NCI-H1417 treated with DMSO at 0.1 percent for 48 hours (cell line): Measurements from ENCODE around the gene PAPOLA.
A peak's percentile ranks its signal among the peaks of the same experiment; 100 is the strongest.
"Not testable (repeated sequence)": the region's sequence is repeated elsewhere in the genome, so short reads cannot be mapped to it uniquely, and the experiment has no call there.

Experiments used
- DNase-seq: peaks from one replicate; lab custom pipeline; 2025; lab: John Stamatoyannopoulos, UW

Gene PAPOLA

GRCh38 chr14:96502621-96503305, 581 bp downstream of the PAPOLA start:
- no peak for DNase-seq

DNA sequence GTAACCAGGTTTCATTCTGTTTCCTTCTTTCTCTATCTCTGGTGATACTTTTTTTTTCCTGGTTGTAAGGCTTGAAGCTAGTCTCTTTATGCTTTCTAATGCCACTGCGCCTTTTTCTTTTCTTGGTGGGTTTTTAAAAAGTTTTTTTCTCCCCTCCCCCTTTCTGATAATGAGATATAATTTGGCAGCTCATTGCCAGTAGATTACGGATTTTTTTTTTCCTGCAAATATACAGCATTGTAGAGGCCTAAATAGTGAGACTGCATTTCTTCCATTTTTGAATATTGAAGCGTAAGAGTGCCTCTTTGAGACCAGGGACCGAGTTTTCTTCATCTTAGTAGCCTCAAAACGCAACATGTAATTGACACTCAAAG, 1.1 kb downstream of the PAPOLA start:
- DNase-seq, result no peak

DNA sequence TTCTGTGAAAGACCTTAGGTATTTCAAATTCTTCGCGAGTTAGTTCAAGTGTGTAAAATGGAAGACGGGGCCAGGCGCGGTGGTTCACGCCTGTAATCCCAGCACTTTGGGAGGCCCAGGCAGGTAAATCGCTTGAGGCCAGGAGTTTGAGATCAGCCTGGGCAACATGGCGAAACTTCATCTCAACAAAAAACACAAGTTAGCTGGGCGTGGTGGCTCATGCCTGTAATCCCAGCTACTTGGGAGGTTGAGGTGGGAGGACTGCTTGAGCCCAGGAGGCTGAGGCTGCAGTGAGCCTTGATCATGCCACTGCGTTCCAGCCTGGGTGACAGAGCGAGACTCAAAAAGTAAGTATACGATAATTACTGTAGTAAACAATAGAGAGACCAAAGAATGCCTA, 2.2 kb downstream of the PAPOLA start:
- not testable (repeated sequence) for DNase-seq

DNA sequence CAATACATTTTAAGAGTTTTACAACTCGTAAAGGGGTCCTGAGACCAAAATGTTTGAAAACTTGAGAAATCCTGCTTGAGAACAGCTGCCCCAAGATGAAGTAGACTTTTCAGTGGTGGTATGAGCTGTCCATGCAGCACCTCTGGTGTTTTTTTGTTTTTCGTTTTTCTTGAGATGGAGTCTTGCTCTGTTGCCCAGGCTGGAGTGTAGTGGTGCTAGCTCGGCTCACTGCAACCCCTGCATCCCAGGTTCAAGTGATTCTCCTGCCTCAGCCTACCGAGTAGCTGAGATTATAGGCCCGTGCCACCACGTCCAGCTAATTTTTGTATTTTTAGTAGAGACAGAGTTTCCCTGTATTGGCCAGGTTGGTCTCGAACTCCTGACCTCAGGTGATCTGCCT, 5.5 kb downstream of the PAPOLA start:
- no peak for DNase-seq

DNA sequence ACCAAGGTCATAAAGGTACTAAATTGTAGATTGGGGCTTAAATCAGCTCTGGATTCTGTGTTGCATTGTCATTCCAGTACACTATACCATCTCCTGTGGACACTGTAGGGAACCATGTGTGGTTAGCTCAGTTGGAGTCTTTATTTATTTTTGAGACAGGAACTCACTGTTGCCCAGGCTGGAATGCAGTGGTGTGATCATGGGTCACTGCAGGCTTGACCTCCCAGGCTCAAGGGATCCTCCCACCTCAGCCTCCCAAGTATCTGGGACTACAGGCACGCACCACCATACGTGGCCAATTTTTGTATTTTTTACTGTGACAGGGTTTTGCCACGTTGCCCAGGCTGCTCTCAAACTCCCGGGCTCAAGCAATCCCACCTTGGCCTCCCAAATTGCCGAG, 6.7 kb downstream of the PAPOLA start:
- DNase-seq, result no peak

DNA sequence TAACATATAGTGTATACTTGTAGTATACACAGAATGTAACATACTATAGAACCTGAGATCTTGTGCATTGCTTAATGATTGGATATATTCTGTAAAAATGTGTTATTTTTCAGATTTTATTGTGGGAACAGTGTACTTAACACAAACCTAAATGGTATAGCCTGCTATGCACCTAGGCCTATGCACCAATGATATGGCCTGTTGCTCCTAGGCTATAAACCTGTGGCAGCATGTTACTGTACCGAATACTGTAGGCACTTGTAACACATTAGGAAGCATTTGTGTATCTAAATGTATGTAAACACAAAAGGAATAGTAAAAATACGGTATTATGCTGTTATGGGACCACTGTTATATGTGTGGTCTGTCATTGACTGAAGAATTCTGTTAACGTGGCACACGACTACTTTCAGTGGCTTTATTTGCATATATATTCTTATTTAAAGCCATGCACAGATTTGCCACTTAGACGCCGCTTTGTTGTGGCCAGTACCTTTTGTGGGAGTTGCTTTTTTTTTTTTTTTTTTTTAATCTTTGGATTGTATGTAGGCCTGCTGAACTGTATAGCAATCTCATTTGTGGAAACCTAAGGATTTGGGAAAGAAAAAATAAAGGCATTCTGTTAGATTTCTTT, 7.4 kb downstream of the PAPOLA start:
- DNase-seq, result no peak

- no peak for DNase-seq
Observed at GRCh38 chr14:96511146-96511545, 9.0 kb downstream of the PAPOLA start.

DNA sequence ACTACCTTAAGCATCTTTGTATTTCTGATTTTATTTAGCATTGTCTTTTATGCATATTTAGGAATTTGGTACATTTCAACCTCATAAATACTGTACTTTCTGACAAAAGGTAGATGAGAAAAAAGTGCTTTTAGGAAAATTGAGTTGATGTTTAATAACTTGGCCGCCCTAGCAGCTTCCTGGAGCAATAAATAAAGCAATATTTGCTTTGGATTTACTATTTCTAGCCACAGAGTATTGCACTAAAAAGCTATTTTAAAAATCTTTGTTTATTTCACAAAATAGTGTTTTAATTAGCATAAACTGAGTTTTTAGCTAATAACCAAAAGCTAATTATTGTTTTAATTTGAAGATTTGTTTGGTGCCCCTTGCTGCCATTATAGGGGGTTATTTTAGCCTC, 9.5 kb downstream of the PAPOLA start:
- no peak for DNase-seq

DNA sequence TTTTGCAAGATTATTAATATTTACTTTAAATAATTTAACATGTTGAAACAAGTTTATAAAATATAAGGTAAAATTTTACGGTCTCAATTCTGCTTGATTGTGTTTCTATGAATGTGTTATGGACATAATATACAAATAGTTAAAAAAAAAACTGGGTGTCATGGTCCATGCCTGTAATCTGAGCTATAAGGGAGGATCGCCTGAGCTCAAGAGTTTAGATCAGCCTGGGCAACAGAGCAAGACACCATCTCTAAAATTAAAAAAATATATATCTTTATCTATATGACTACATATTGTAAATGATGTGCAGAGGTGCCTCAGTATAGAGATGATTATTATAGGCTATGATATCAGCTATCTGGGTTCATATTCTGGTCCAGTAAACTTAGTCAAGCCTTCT, 9.9 kb downstream of the PAPOLA start:
- no peak for DNase-seq

GRCh38 chr14:96512602-96513397, 10.6 kb downstream of the PAPOLA start:
- no peak for DNase-seq

GRCh38 chr14:96514694-96515093, 12.5 kb downstream of the PAPOLA start:
- DNase-seq, result no peak

DNA sequence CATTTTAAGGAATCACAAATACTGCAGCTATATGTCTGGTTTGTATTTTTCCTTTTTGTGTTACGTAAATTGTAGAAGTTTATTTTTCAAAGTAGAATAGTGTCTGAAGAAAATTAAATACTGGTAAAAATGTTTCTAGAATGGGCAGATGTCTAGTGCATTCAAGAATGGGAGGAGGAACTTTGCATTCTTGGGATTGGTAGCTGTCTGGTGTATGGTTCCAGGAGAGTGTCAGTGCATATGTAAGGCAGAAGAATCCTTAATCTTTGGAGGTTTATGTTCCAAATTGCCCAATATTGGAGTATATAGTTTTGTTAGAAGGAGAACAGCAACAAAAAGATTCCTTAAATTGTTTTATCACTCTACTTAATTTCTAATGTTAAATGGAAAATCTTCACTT, 13.5 kb downstream of the PAPOLA start:
- no peak for DNase-seq

- DNase-seq, result no peak
Observed at GRCh38 chr14:96516351-96516750, 14.2 kb downstream of the PAPOLA start.

DNA sequence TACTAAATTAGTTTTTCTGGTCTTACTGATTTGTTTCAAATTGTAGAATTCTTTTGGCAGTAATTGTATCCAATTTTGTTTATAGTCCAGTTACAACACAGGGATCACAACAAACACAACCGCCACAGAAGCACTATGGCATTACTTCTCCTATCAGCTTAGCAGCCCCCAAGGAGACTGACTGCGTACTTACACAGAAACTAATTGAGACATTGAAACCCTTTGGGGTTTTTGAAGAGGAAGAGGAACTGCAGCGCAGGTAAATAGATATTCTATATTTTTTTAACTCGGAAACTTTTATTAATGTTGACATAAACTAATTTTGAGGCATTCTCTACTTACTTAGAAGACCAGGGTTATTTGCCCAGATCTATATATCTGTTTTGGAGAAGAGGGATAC, 17.8 kb downstream of the PAPOLA start:
- DNase-seq, result no peak

GRCh38 chr14:96525452-96525851, 23.3 kb downstream of the PAPOLA start:
- DNase-seq, result no peak

DNA sequence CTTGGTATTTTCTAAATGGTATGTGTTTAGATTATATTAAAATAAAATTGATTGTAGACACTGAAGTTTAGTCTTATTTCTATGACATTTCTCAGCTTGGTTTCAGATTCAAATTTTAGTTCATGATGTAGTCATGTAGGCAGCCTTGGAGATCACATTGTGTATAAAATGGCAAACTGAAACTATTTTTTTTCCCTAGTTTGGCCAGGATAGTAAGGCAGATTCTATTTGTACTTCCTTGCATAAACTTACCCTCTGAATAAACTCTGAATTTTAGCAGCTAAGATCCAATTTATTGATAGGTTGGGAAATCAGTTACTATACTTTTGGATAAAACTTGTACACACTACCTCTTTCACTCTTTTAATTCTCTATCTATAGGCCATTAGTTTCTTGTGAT, 30.4 kb downstream of the PAPOLA start:
- no peak for DNase-seq

GRCh38 chr14:96536807-96537206, 34.6 kb downstream of the PAPOLA start:
- no peak for DNase-seq

- no peak for DNase-seq
Observed at GRCh38 chr14:96538097-96538989, 36.2 kb downstream of the PAPOLA start.

DNA sequence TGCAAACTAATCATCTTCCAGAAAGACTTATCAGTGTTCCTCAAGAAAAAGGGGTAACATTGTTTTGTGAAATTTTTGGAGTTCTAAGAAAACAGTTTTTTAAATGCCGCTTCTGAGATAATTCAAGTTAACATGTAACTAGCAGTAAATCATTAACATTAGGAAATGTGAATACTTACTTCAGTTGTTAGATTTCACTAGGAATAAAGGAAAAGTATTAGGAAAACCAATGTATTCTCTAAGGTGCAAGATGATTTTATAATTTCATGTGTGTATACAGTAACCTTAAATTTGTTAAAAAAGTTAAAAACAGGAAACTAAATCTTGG, 36.8 kb downstream of the PAPOLA start:
- no peak for DNase-seq

GRCh38 chr14:96554315-96554910, 52.2 kb downstream of the PAPOLA start:
- DNase-seq, result peak; percentile 69

- DNase-seq, result no peak
Observed at GRCh38 chr14:96559571-96559970, 57.4 kb downstream of the PAPOLA start.

- DNase-seq, result no peak
Observed at GRCh38 chr14:96564389-96564788, 62.2 kb downstream of the PAPOLA start.
